Neural cell (in vitro differentiated cells): ENCODE measurements around the gene SCAP.

Source experiments
- EP300 ChIP-seq: fragments of 450-650 bp; conservative IDR thresholded peaks from 2 replicates; pipeline ENCODE4 v1.6.1; 2014; ENCODE audit warnings: antibody characterized with exemption, mild to moderate bottlenecking, moderate library complexity; ENCODE audit not compliant: poor library complexity, severe bottlenecking
- EZH2 ChIP-seq: fragments of 200-600, 300-800 bp; shearing (Covaris generic), sonication (generic); IDR thresholded peaks from 2 replicates; pipeline ENCODE4 v1.6.1; 2014; ENCODE audit warnings: antibody characterized with exemption, low read length, borderline replicate concordance, mild to moderate bottlenecking; ENCODE audit not compliant: insufficient read depth, poor library complexity, severe bottlenecking
- TF ChIP-seq, protein P1 (sequence below): fragments of 450-650 bp; IDR thresholded peaks from 2 replicates; pipeline ENCODE4 v1.5.1; 2014; ENCODE audit warnings: antibody characterized with exemption, mild to moderate bottlenecking, moderate library complexity; ENCODE audit not compliant: poor library complexity, severe bottlenecking

DNA sequence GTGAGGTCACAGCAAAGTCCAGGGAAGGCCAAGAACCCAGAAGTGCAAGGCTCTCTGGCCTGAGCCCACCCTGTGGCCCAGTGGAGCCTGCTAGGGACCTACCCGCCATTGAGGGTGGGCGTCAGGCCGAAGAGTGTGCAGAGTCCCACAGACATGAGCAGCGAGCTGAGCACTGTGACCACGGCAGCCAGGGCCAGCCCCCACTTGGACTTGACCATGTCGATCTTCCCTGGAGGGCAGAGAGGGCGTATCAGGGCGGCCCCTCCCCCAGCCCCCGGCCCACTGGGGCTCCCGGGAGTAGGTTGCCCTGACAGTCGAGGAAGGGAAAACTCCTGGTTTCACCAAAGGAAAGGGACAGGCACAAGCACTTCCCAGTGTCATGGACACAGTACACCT, 50.4 kb downstream of the SCAP start:
- TF ChIP-seq, protein P1, sequence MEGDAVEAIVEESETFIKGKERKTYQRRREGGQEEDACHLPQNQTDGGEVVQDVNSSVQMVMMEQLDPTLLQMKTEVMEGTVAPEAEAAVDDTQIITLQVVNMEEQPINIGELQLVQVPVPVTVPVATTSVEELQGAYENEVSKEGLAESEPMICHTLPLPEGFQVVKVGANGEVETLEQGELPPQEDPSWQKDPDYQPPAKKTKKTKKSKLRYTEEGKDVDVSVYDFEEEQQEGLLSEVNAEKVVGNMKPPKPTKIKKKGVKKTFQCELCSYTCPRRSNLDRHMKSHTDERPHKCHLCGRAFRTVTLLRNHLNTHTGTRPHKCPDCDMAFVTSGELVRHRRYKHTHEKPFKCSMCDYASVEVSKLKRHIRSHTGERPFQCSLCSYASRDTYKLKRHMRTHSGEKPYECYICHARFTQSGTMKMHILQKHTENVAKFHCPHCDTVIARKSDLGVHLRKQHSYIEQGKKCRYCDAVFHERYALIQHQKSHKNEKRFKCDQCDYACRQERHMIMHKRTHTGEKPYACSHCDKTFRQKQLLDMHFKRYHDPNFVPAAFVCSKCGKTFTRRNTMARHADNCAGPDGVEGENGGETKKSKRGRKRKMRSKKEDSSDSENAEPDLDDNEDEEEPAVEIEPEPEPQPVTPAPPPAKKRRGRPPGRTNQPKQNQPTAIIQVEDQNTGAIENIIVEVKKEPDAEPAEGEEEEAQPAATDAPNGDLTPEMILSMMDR: no peak
- TF ChIP-seq EZH2 (no peak), EP300 (no peak)
